AG08395 (cell line): ENCODE measurements around the gene LENG8.

ENCODE experiments used
- DNase-seq: peaks from one replicate; pipeline ENCODE4 v3.0.0; 2012; ENCODE audit warnings: mixed read lengths, low spot score

Gene LENG8

DNA sequence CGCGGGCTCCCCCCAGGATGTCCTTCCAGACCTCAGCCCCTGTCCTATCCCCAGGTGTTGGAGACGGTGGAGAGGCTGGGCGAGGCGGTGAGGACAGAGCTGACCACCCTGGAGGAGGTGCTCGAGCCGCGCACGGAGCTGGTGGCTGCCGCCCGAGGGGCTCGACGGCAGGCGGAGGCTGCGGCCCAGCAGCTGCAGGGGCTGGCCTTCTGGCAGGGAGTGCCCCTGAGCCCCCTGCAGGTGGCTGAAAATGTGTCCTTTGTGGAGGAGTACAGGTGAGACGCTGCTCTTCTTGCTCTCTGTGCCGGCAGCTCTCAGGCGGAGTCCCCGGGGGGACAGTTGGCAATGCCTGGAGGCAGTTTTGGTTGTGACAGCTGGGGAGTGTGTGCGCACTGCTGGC lies 26.9 kb upstream of the LENG8 start:
- no peak for DNase-seq

DNA sequence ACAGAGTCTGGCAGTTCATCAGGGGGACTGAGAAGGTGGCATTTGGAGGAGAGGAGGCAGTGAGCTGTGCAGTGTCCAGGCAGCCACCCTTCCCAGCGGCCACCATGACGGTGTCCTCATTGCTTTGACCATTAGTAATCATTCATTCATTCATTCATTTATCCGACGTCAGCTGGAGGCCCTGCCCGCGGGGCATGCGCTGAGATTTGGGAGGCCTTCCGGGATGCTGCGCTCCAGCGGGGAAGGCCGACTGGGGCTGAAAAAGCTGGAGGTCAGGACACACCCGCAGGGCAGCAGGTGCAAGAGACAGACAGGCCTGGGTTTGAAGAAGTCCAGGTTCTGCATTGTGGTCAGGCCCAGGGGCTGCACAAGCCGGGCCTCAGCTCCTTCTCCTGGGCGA lies 24.8 kb upstream of the LENG8 start:
- DNase-seq: no peak

DNA sequence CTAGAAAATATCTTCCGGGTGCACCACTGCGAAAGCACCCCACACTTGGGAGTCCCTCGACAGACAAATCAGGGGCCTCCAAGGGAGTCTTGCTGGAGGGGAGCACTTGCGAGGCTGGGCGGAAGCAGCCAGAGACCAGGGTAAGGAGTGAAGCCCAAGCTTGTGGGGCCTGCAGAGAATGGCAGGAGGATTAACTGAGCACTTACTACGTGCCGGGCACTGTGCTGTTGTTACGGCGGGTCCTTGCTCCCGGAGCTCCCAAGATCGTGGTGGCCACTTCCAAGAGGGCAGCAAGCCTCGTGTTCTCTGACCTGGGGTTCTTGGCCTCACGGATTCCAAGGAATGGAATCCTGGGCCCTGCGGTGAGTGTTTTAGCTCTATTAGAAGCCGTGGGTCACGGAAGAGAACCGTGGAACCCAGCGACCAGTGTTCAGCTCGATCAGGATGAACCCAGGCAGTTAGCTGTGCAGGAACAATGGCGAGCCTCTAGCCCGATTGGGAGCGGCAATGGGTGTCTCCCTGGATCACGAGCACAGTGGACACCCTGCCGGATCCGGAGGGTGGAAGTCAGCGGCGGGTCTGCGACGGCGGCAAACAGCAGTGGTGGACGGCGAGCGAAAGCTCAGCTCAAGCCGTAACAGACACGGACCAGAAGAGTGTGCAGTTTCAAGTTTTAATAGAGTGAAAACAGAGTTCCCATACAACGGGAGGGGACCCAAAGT lies 24.2 kb upstream of the LENG8 start:
- DNase-seq: no peak

DNA sequence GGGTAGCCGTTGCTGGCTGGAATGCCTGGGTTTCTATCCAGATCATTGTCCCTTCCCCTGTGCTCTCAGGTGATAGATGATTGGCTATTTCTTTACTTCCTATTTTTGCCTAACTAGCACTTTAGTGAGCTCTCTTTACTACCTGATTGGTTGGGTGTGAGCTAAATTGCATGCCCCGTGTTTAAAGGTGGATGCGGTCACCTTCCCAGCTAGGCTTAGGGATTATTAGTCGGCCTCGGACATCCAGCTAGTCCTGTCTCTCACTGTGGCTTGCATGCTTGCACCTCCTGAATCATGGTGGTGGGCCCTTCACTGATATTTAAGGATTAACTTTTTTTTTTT lies 23.6 kb upstream of the LENG8 start:
- DNase-seq: no peak

DNA sequence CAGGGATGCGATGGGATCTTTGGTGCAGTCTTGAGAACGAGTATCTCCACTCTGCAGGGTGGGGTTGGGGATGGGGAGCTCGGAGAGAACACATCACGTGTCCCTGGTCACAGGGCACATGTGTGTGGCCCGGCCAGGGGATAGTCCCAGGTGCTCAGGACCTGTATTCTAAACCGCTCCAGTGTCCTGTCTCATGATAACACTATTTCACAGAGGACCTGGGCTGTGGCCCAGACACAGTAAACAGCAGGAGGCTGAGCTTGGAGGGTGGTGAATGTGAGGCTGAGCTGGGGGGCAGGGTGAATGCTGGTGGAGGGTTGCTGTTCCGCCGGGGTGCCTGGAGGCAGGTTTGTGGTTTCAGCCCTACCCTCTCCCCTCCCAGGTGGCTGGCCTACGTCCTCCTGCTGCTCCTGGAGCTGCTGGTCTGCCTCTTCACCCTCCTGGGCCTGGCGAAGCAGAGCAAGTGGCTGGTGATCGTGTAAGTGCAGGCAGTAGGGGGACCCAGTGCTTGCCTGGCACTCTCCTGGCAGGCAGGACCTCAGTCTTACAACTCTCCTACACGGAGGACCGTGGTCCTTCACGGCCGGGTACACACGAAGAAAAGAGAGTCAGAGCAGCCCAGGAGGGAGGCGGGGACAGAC lies 22.6 kb upstream of the LENG8 start:
- DNase-seq: no peak

DNA sequence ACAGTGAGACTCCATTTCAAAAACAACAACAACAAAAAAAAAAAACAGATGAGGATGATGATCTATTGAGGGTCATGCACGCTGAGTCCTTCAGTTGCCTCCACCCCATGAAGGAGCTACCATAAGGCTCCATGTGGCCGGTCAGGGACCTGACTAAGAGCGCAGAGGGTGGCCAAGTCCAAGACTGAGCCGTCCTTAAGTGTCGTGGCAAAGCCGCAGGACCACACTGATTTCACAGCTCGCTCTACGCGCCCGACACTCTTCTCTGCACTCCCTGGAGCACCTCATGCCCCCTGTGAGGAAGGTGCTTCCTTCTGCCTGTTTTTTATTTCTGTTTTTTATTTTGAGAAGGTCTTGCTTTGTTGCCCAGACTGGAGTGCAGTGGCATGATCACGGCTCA lies 21.4 kb upstream of the LENG8 start:
- DNase-seq: no peak

DNA sequence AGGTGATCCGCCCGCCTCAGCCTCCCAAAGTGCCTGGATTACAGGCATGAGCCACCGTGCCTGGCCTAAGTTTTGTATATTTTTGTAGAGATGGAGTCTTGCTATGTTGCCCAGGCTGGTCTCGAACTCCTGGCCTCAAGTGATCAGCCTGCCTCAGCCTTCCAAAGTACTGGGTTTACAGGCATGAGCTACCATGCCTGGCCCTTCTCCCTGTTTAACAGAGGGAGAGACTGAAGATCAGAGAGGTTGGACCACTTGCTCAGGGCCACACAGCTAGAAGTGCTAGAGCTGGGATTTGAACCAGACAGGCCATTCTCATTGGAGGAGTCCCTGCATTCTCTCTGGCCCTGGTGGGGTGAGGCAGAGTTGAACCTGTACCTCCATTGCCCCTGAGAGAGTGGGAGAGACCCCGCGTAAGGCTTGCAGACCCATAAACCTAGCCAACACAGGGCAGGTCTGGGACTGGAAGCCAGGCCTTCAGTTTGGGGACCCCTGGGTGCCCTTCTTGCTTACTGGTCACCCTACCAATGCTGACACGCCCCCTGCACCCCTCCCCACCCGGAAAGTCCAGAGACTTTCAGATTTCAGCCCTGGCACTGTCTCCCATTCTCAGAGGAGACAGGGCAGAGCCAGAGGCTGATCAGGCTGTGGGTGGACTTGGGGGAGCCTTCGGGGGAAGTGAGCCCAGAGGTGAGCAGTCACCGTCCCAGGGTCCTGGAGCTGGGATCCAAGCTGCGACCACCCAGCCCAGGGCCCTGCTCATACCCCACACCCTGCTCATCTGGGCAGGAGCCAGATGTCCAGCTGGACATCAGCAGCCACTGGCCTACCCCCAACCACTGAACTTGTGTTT lies 20.4 kb upstream of the LENG8 start:
- DNase-seq: no peak

DNA sequence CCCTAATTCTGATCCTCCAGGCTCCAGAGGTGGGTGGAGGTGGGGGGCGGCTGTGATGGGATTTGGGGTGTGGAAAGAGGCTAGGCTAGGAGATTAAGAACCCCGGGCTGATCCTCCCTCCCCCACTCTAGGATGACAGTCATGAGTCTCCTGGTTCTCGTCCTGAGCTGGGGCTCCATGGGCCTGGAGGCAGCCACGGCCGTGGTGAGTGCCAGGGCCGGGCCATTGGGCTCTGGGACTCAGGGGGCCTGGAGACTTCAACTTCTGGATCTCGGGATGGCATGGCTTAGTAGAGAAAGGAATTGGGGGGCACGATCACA lies 19.9 kb upstream of the LENG8 start:
- no peak for DNase-seq

DNA sequence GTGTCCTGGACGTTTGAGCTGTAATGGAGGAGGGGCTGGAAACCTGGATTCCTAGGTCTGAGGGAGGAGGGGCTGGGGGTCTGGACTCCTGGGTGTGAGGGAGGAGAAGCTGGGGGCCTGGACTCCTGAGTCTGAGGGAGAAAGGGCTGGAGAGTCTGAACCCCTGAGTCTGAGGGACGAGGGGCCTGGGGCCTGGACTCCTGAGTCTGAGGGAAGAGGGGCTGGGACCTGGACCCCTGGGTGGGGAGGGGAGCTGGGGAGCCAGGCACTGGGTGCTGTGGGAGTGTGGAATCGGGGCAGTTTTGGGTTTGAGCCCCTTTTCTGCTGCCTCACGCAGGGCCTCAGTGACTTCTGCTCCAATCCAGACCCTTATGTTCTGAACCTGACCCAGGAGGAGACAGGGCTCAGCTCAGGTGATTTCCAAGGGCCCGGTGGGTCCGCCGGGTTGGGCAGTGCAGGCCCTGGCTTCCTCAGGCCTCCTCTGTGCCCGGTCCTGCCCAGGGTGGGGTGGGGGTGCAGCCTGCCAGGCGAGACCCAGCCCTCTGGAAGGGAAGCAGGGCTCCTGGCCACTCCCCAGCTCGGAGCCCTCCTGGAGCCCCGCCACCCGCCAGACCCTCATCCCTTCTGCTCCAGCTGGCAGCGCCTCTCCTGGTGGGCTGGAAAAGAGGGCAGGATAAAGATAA lies 19.3 kb upstream of the LENG8 start:
- DNase-seq: no peak

DNA sequence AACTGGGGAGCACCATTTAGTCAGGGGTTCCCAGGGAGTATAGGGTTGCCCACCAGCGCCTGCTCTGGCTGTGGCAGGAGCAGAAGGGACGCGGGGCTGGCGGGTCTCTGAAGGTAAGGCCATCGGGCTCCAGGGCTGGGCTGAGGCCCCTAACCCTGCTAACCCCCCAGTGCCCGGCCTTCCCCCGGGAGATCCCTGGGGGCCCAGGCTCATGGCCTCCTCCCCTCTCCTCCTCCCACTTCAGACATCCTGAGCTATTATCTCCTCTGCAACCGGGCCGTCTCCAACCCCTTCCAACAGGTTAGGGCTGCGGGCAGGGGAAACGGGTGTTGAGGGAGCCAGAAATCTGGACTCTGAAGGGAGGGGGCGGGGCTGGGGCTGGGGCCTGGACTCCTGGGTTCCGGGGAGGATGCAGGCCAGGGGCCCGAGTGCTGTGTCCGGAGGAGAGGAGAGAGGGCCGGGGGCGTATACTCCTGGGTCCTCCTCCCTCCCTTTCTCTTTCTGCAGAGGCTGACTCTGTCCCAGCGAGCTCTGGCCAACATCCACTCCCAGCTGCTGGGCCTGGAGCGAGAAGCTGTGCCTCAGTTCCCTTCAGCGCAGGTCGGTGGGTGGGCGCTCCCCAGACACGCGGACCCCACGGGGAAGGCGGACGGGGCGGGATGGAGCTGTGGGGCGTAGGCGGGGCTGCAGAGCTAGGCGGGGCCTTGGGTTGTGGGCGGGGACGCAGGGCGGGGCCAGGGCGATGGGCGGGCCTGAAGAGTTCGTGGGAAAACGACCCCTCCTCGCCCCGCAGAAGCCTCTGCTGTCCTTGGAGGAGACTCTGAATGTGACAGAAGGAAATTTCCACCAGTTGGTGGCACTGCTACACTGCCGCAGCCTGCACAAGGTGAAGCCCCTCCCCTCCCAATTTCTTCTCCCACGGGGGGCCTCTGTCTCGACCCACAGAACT lies 18.4 kb upstream of the LENG8 start:
- DNase-seq: peak; percentile 56

DNA sequence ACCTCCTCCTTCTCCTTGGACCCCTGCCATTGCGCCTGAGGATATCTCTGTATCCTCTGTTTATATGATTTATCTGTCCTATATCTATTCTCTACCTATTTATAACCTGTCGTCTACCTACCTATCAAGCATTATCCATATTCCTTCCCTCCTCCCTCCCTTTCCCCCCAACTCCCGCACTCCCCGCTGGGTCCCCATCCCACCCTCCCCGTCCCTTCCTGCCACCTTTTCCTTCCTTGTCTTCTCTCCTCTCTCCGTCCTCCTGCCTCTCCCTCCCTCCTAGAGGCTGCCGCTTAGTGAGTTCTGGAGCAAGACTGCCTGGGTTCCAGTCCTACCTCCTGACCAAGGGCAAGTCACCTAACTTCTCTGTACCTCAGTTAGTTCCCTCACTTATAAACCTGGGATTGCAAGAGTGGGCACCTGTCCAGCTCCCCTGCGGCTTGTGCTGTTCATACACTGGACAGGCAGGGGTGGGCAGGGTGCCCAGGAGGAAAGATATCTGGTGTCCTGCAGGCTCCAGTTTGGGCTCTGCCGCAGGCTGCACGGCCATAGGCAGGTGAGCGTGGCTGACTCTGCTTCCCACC lies 17.7 kb upstream of the LENG8 start:
- no peak for DNase-seq

DNA sequence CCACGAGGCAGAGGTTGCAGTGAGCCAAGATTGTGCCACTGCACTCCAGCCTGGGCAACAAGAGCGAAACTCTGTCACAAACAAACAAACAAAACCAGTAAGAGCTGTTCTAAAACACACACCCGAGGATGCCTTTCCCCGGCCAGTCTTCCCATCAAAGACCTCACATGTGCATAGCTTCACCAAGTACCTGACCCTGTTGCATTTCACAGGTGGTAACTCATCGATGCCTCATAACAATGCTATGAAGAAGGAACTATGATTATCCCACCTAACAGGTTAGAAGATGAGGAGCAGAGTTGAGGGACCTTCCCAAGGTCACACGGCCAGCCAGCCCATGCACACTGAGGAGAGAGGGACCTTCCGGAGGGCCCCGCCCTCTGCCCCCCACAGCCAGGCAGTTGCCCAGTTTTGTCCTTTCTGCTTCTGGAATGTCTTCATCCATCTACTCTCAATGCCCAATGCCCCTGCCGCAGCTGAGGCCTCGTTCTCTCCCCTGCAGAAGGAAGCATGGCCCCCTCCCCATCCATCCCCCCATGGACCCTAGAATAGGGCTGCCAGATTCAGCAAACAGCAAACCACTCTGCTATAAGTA lies 16.8 kb upstream of the LENG8 start:
- no peak for DNase-seq

DNA sequence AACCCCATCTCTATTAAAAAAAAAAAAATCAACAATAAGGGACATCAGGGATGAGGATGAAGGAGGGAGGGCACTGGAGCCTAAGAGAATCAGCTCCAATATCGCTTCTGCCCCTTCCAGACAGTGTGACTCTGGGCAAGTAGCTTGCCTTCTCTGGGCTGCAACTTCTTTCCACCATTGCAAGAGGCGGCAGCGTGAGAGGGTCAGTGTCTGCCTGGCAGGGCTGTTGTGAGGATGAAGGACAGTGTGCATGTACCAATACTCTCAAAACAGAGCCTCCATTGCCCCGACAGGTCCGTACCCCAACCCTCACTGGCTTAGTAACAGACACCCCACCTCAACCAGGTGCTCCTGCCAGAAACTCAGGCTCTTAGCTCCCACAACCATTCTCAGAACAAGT lies 15.3 kb upstream of the LENG8 start:
- no peak for DNase-seq

DNA sequence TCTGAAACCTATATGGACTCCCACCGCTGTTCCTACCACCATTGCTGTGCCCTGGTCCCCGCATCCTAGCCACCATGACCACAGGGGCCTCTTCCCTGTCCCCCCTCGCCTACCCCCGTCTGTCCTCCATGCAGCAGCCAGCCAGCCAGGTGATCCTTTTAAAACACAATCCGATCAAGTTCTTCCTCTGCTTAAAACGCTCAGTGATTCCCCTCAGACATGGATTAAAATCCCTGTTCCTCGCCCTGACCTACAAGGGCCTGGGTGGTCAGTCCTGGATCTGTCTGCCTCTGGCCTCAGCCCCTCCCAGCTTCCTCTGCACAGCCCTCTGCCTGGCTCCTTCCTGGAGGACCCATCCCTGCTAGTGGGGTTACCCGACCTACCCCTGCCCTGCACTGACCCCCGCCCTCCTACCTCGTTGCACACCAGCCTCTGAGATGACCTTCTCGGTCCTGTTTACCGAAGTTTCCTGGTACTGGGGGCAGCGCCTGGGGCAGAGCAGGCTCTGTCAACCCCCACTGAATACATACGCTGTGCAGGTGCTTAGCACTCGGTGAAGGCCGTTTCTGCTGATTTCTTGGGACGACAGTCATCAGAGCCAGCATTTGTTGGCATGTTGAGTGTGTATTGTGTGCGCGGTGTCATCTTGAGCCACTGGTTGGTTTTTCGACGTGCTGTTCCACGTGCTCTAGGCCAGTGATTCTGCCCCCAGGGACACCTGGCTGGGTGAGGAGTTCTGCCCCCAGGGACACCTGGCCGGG lies 14.7 kb upstream of the LENG8 start:
- no peak for DNase-seq

DNA sequence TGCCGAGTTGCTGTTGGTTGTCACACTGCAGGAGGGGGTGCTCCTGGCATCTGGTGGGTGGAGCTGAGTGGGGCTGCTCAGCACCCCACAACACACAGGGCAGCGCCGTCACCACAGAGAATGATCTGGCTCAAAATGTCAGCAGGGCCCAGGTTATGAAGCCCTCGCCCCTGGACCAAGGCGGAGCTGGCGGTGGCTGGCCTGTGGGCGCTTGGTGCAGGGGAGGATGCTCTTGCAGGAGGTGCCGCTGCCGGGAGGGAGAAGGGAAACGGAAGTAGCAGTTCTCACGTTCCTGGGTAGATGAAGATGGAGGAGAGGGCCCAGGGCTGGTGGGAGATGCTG lies 14.2 kb upstream of the LENG8 start:
- DNase-seq: no peak

DNA sequence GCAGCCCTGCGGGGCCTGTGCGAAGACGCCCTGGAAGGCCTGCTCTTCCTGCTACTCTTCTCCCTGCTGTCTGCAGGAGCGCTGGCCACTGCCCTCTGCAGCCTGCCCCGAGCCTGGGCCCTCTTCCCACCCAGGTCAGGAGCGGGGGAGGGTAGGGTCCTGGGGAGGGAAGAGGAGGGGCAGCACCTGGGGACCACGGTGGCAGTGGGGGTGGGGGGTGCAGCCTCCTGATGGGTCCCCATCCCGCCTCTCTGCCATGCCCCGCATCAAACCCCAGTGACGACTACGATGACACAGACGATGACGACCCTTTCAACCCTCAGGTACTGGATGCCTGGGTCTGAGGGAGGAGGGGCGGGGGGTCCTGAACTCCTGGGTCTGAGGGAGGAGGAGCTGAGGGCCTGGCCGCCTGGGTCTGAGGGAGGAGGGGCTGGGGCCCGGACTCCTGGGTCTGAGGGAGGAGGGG lies 13.4 kb upstream of the LENG8 start:
- DNase-seq: no peak

DNA sequence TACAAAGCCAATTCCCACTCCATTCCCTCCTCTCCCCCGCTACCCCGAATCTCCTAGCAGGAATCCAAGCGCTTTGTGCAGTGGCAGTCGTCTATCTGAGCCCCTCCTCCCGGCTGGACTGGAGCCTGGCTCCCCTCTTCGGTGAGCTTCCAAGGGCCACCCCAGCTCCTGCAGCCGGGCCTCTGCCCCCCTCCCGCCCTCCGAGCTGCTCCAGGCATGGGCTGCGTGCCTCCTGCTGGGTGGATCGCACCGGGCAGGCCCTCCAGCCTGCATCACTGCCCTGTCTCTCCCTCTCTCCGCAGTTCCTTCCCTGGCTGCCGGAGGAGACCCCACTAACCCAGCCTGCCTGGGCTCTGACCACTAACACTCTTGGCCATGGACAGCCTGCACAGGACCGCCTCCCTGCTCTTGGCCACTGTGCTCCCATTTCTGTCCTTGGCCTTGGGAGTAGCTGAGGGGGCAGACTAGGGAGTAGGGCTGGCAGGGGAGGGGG lies 12.9 kb upstream of the LENG8 start:
- DNase-seq: no peak

DNA sequence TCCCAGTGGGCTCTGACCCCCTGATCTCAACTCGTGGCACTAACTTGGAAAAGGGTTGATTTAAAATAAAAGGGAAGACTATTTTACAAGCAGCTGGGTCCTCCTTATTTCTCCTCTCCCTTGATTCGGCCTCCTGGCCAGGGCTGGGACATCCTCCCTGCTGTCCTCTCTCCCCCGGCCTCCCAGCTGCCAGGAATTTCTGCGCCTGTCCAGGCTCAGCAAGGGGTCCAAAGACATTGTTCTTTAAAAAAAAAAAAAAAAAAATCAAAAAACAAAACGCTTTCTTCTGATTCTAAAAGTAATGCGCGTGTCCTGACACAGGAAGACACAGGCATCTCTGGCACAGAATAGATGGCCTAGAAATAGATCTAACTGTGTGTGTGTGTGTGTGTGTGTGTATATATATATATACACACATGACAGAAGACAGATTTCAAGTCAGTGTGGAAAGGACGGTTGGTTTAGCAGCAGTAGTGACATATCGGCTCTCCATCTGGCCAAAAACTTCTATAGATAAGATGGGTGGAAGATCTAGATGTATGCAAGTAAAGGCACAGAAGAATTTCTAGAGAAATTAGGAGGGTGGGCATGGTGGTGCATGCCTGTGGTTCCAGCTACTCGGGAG lies 12.3 kb upstream of the LENG8 start:
- DNase-seq: no peak

DNA sequence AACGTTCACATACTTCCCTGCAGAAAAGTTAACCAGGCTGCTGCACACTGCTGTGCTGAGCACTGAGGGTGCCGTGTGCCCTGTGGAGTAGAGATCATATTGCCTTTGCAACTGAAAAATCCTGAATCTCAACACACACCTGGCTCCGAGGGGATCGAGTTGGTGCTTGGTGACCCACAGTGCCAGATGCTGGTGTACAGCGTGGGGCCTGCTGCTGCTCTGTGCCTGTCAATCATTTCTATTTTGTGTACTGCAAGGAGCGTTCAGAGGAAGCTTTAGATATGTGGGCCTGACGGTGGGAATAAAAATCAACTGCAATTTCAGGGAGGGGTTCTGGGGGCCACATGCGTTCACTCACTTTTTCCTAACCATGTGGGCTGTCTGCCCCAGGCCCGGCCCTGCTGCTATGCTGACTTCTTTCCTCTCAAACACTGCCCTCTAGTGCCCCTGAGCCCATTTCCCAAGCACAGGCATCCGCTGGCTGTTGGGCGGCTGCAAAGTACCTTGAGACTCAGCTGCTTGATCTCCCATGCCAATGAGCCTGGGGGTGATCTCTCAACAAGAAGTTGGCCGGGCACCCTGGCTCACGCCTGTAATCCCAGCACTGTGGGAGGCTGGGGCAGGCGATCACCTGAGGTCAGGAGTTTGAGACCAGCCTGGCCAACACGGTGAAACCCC lies 9.7 kb upstream of the LENG8 start:
- DNase-seq: peak; percentile 44
